HEK293T (cell line): Measurements from ENCODE around the gene WDR3.

Source experiments
- CTCF ChIA-PET: fragments of 350-600 bp; formaldehyde crosslinking; extraction: SDS; loops from one replicate; lab custom pipeline; 2021; ENCODE audit warnings: antibody characterized with exemption, inconsistent platforms; lab: Yijun Ruan, JAX
- POLR2A ChIA-PET: fragments of 350-600 bp; formaldehyde crosslinking; extraction: SDS; loops from one replicate; lab custom pipeline; 2020; ENCODE audit warnings: antibody characterized with exemption, inconsistent platforms; lab: Yijun Ruan, JAX
- DNase-seq: peaks from one replicate; pipeline ENCODE4 v3.0.0; 2012; ENCODE audit warnings: mixed read lengths; ENCODE audit errors: extremely low spot score
- ARNT ChIP-seq: fragments of 450-650 bp; IDR thresholded peaks from 2 replicates; pipeline ENCODE4 v1.6.1; 2017; ENCODE audit warnings: mild to moderate bottlenecking
- BHLHE40 ChIP-seq: fragments of 450-650 bp; IDR thresholded peaks from 2 replicates; pipeline ENCODE4 v1.6.1; 2016; ENCODE audit warnings: mild to moderate bottlenecking, moderate library complexity, borderline replicate concordance
- CTBP1 ChIP-seq: fragments of 450-650 bp; IDR thresholded peaks from 2 replicates; pipeline ENCODE4 v1.6.1; 2016; ENCODE audit warnings: borderline replicate concordance
- ELF4 ChIP-seq: fragments of 450-650 bp; IDR thresholded peaks from 2 replicates; pipeline ENCODE4 v1.6.1; 2017; ENCODE audit warnings: antibody characterized with exemption
- FOXA1 ChIP-seq: fragments of 450-650 bp; IDR thresholded peaks from 2 replicates; pipeline ENCODE4 v1.6.1; 2016; ENCODE audit warnings: mild to moderate bottlenecking
- FOXK2 ChIP-seq: fragments of 450-650 bp; IDR thresholded peaks from 2 replicates; pipeline ENCODE4 v1.6.1; 2016; ENCODE audit warnings: mild to moderate bottlenecking
- FOXM1 ChIP-seq: fragments of 450-650 bp; IDR thresholded peaks from 2 replicates; pipeline ENCODE4 v1.6.1; 2017; ENCODE audit warnings: mild to moderate bottlenecking, borderline replicate concordance
- HDGF ChIP-seq: fragments of 450-650 bp; IDR thresholded peaks from 2 replicates; pipeline ENCODE4 v1.6.1; 2017; ENCODE audit warnings: antibody characterized with exemption, borderline replicate concordance
- L3MBTL2 ChIP-seq: fragments of 450-650 bp; conservative IDR thresholded peaks from 2 replicates; pipeline ENCODE4 v1.6.1; 2016; ENCODE audit warnings: mild to moderate bottlenecking
- LEF1 ChIP-seq: fragments of 450-650 bp; IDR thresholded peaks from 2 replicates; pipeline ENCODE4 v1.6.1; 2017; ENCODE audit warnings: mild to moderate bottlenecking, borderline replicate concordance
- NFRKB ChIP-seq: fragments of 450-650 bp; IDR thresholded peaks from 2 replicates; pipeline ENCODE4 v1.6.1; 2016; ENCODE audit warnings: mild to moderate bottlenecking, moderate library complexity
- SP1 ChIP-seq: fragments of 450-650 bp; IDR thresholded peaks from 2 replicates; pipeline ENCODE4 v1.6.1; 2017
- SUZ12 ChIP-seq: fragments of 450-650 bp; IDR thresholded peaks from 2 replicates; pipeline ENCODE4 v1.6.1; 2016; ENCODE audit warnings: mild to moderate bottlenecking
- TARDBP ChIP-seq: fragments of 450-650 bp; IDR thresholded peaks from 2 replicates; pipeline ENCODE4 v1.6.1; 2016
- ZNF384 ChIP-seq: fragments of 450-650 bp; IDR thresholded peaks from 2 replicates; pipeline ENCODE4 v1.6.1; 2016
- TF ChIP-seq, protein P1 (sequence below): fragments of 450-650 bp; IDR thresholded peaks from 2 replicates; pipeline ENCODE4 v1.6.1; 2016

Gene WDR3

GRCh38 chr1:117985239-117985638 is 55.7 kb downstream of the WDR3 start:
- TF ChIP-seq ZNF384 (no peak), HDGF (no peak), NFRKB (no peak), ELF4 (no peak), BHLHE40 (no peak), ARNT (no peak), FOXM1 (no peak), SUZ12 (no peak), FOXK2 (no peak), SP1 (no peak), CTBP1 (no peak), LEF1 (no peak), L3MBTL2 (no peak), TARDBP (no peak), FOXA1 (no peak)
- TF ChIP-seq, protein P1, sequence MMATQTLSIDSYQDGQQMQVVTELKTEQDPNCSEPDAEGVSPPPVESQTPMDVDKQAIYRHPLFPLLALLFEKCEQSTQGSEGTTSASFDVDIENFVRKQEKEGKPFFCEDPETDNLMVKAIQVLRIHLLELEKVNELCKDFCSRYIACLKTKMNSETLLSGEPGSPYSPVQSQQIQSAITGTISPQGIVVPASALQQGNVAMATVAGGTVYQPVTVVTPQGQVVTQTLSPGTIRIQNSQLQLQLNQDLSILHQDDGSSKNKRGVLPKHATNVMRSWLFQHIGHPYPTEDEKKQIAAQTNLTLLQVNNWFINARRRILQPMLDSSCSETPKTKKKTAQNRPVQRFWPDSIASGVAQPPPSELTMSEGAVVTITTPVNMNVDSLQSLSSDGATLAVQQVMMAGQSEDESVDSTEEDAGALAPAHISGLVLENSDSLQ = no peak
- POLR2A ChIA-PET = no interaction called here
- DNase-seq = no peak
- CTCF ChIA-PET = no interaction called here

DNA sequence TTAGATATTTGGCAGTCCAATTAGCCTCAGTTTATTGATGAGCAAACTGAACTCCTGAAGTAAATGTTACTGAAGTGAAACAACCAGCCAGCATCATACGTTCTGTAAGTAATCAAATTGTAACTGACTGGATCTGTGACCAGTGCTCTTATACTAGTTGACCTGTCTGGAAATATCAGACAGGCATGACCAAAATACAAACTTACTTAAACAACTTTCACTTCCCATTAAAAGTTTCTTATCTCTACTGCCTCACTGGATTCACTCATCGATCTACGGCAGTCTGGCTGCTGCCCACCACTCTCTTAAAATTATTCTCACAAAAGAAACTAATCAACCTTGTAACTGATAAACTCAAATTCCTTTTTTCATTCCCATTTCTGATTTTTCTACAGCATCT is 56.4 kb downstream of the WDR3 start:
- ChIA-PET CTCF (no interaction called here), POLR2A (no interaction called here)
- no peak for TF ChIP-seq TARDBP
- no peak for TF ChIP-seq ELF4
- TF ChIP-seq, protein P1 = no peak
- no peak for TF ChIP-seq ARNT
- TF ChIP-seq L3MBTL2 = no peak
- no peak for TF ChIP-seq FOXA1
- no peak for TF ChIP-seq HDGF
- TF ChIP-seq SP1 = no peak
- TF ChIP-seq BHLHE40 = no peak
- no peak for TF ChIP-seq ZNF384
- TF ChIP-seq FOXM1 = no peak
- no peak for TF ChIP-seq LEF1
- no peak for TF ChIP-seq SUZ12
- TF ChIP-seq FOXK2 = no peak
- no peak for TF ChIP-seq NFRKB
- no peak for TF ChIP-seq CTBP1
- DNase-seq = no peak

DNA sequence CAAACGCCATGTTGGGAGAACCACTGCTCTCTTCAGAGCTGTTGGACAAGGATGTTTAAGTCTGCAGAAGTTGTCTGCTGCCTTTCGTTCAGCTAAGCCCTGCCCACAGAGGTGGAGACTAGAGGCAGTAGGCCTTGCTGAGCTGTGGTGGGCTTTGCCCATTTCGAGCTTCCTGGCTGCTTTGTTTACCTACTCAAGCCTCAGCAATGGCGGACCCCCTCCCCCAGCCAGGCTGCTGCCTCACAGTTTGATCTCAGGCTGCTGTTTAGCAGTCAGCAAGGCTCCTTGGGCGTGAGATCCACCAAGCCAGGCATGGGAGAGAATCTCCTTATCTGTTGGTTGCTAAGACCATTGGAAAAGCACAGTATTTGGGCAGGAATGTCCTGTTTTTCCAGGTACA is 74.8 kb downstream of the WDR3 start:
- no peak for DNase-seq
- TF ChIP-seq ELF4 (no peak), CTBP1 (no peak), FOXK2 (no peak), FOXM1 (no peak), L3MBTL2 (no peak)
- POLR2A ChIA-PET = no interaction called here
- CTCF ChIA-PET = no interaction called here

DNA sequence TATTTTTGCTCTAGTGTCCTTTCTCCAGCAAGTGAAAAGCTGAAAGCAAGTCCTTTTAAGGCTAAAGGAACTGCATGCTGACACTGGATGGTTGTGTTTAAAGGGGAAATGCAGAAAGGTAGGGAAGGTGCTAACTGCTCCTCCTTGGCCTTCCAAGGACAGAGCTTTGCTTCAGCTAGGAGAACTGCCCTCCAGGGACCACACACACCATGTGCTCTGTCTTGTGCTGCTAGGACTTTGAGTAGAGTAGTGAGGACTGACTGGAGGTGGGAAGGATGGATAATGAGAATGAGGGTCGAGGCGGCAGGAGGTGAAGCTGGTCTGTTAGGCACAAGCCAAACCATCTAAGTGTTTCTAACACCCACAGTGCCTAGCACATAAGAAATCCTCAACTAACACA is 77.9 kb downstream of the WDR3 start:
- CTCF ChIA-PET = no interaction called here
- DNase-seq = no peak
- TF ChIP-seq ELF4 (no peak), L3MBTL2 (no peak)
- POLR2A ChIA-PET = no interaction called here

DNA sequence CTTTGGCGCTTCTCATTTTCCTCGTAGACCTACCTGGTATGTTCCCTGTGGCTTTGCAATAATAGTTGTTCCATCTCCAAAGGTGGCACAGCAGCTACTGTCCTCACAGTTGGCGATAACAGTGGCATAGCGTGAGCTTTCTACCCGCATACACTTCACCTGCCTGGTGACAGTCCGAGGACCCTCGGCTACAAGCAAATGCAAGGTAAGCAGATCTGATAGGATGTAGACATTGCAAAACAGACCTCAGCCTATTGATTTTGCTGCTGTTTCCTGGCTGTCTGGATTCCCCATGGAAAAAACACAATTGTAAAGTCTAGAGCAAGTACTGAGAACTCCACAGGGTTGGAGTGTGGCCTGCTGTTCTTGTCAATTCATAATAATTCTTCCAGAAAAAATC is 78.5 kb downstream of the WDR3 start:
- ChIA-PET POLR2A (no interaction called here), CTCF (no interaction called here)
- no peak for DNase-seq

DNA sequence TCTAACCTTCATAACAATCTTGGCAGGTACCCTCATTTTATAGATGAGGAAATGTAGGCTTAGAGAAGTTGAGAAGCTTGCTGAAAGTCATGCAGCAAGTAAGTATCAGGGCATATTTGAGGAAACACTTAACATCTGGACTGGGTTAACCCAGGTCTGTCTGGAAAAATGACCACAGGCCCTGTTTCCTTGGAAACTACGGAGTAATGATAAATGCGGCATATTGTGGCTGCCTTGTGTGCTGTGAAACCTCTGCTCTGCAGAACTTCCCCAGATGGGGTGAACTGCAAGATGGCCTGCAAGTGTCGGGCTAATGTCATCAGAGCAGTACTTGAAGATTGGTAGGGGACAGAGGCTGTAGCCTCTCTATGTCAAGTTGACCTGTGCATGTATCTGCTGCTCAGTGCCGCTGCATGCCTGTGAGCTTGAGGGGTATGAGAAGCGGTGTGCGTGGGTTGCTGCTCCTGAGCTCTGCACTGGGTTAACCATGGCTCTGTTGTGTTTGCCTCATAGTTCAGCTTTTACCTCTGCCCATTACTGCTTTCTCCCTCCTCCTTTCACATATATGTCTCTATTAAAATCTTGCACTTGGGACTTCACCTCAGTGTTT is 83.1 kb downstream of the WDR3 start:
- ChIA-PET POLR2A (no interaction called here), CTCF (interaction anchor here (0.6 to 1.1 kb wide), 2 partner anchors 11 to 53 kb away, joined by 3 read pairs; no protein-coding TSS in a partner anchor)
- TF ChIP-seq ARNT = no peak
- DNase-seq = no peak

More for the DNA sequence above, 78.5 kb downstream of the WDR3 start:
- TF ChIP-seq, protein P1 = no peak
- TF ChIP-seq ZNF384 (no peak), TARDBP (no peak), NFRKB (no peak), FOXA1 (no peak), HDGF (no peak), FOXK2 (no peak), SP1 (no peak), LEF1 (no peak), SUZ12 (no peak), ARNT (no peak), ELF4 (no peak), FOXM1 (no peak), BHLHE40 (no peak), L3MBTL2 (no peak)

- CTCF ChIA-PET = interaction anchor here (0.6 to 1.1 kb wide), 2 partner anchors 11 to 53 kb away, joined by 3 read pairs; no protein-coding TSS in a partner anchor
- TF ChIP-seq LEF1 (no peak), CTBP1 (no peak), ZNF384 (no peak), SUZ12 (no peak), FOXK2 (no peak), TARDBP (no peak), BHLHE40 (no peak), FOXM1 (no peak), HDGF (no peak), SP1 (no peak), L3MBTL2 (no peak), FOXA1 (no peak), NFRKB (no peak)
- TF ChIP-seq, protein P1 = no peak
- POLR2A ChIA-PET = no interaction called here
- no peak for DNase-seq
Observed at GRCh38 chr1:118013336-118013735, 83.8 kb downstream of the WDR3 start.
